Fibroblast of villous mesenchyme (primary cell): ENCODE results near the gene SPPL3. TPM values are rescaled to one million over a fixed set of nuclear protein-coding genes. Genes with fewer than 3 reads are reported as not detected.

Experiments
- DNase-seq: peaks from one replicate; pipeline ENCODE4 v3.0.0-alpha.2; 2010; ENCODE audit warnings: low read depth
- H3K4me3 ChIP-seq: 2 replicates; pipeline ENCODE4 v1.5.1; 2011; ENCODE audit warnings: low read depth, mild to moderate bottlenecking, low read length
- CTCF ChIP-seq: IDR thresholded peaks from 2 replicates; pipeline ENCODE4 v1.5.1; 2012; ENCODE audit warnings: low read depth, mild to moderate bottlenecking, low read length; ENCODE audit not compliant: insufficient read depth
- total RNA-seq: library from RNA; depleted of rRNA; stranded (reverse); fragments of >200 nt; gene quantifications from 2 replicates; pipeline ENCODE4 v1.2.3, GENCODE V29; 2012

SPPL3 gene
- total RNA-seq, 1 donor, result 9.5 TPM

DNA sequence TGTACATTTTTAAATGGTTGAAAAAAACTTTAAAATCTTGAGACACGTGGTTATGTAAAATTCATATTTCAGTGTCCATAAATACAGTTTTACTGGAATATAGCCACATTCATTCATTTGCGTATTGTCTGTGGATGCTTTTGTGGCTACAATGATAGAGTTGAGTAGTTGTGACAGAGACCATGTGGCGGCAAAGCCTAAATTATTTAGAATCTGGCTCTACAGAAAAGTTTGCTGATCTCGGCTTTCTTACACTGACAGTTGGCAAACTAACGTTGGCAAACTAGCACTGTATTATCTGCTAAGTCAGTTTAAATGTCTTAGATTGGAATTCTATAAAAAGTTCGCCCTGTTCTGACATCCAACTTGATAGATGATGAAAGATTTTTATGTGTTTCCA lies 191.5 kb downstream of the SPPL3 start:
- no peak for TF ChIP-seq CTCF
- H3K4me3 ChIP-seq, result no peak overlapping the region
- DNase-seq, result no peak

Other genes with a start within 250 kb of the SPPL3 start
- gene MLEC, start 217.2 kb downstream of the SPPL3 start, total RNA-seq, result 126 and 224 TPM in 2 replicates
- 18.7 and 25.0 TPM in 2 replicates for gene UNC119B, start 193.9 kb downstream of the SPPL3 start, total RNA-seq
- gene ACADS, start 178.5 kb downstream of the SPPL3 start, total RNA-seq, result 6.9 and 9.7 TPM in 2 replicates
- gene HNF1A, start 74.2 kb upstream of the SPPL3 start, total RNA-seq, result not detected in 2 replicates
- gene C12orf43, start 112.1 kb upstream of the SPPL3 start, total RNA-seq, result 13.0 and 14.2 TPM in 2 replicates
- under 0.01 TPM in 2 replicates for gene OASL, start 134.9 kb upstream of the SPPL3 start, total RNA-seq
- gene P2RX7, start 228.5 kb upstream of the SPPL3 start, total RNA-seq, result 0.43 and 0.64 TPM in 2 replicates